Smooth muscle cell (in vitro differentiated cells): ENCODE results near the gene NEUROD4. TPM values are rescaled to one million over a fixed set of nuclear protein-coding genes. Genes with fewer than 3 reads are reported as not detected.

ENCODE experiments used
- DNase-seq: peaks from one replicate; lab custom pipeline; 2025; ENCODE audit not compliant: unreplicated experiment; lab: John Stamatoyannopoulos, UW
- H2AFZ ChIP-seq: fragments of 200-600 bp; sonication (generic); 2 replicates; pipeline ENCODE4 v1.6.0; 2016; ENCODE audit warnings: antibody characterized with exemption, low read depth, mild to moderate bottlenecking
- H3F3A ChIP-seq: fragments of 200-600 bp; sonication (generic); 2 replicates; pipeline ENCODE4 v1.6.0; 2017; ENCODE audit warnings: antibody characterized with exemption, low read depth
- H3K27ac ChIP-seq: fragments of 200-600 bp; sonication (generic); 2 replicates; pipeline ENCODE4 v1.5.1; 2016; ENCODE audit warnings: low read depth, mild to moderate bottlenecking
- H3K27me3 ChIP-seq: fragments of 200-600 bp; sonication (generic); 2 replicates; pipeline ENCODE4 v1.6.1; 2016; ENCODE audit warnings: low read depth, mild to moderate bottlenecking
- H3K36me3 ChIP-seq: fragments of 200-600 bp; sonication (generic); 2 replicates; pipeline ENCODE4 v1.5.1; 2016; ENCODE audit warnings: low read depth
- H3K4me1 ChIP-seq: fragments of 200-600 bp; sonication (generic); 2 replicates; pipeline ENCODE4 v1.5.1; 2016; ENCODE audit warnings: low read depth
- H3K4me2 ChIP-seq: fragments of 200-600 bp; sonication (generic); 2 replicates; pipeline ENCODE4 v1.6.0; 2016; ENCODE audit warnings: mild to moderate bottlenecking
- H3K4me3 ChIP-seq: fragments of 200-600 bp; sonication (generic); 2 replicates; pipeline ENCODE4 v1.5.1; 2016; ENCODE audit warnings: mild to moderate bottlenecking
- H3K79me2 ChIP-seq: fragments of 200-600 bp; sonication (generic); 2 replicates; pipeline ENCODE4 v1.6.0; 2016; ENCODE audit warnings: low read depth, mild to moderate bottlenecking
- H3K9ac ChIP-seq: fragments of 200-600 bp; sonication (generic); 2 replicates; pipeline ENCODE4 v1.6.0; 2016; ENCODE audit warnings: low read depth
- H3K9me3 ChIP-seq: fragments of 200-600 bp; sonication (generic); replicated peaks from 2 replicates; pipeline ENCODE4 v1.5.1; 2016; ENCODE audit warnings: low read depth
- H4K20me1 ChIP-seq: fragments of 200-600 bp; sonication (generic); 2 replicates; pipeline ENCODE4 v1.6.0; 2016; ENCODE audit warnings: low read depth
- WGBS: methylation state at CpG from one replicate; pipeline ENCODE4 v1.1.7; 2016; ENCODE audit warnings: low lambda C conversion rate; 5-methylcytosine and 5-hydroxymethylcytosine counted together
- polyA plus RNA-seq: library from polyadenylated mRNA; unstranded; fragments of >200 nt; fragmentation: Nextera tagmentation; extraction: Ambion mirVana; gene quantifications from 2 replicates; pipeline ENCODE4 v1.2.1, GENCODE V29; 2016
- total RNA-seq: library from RNA; depleted of rRNA; stranded (reverse); fragments of >200 nt; gene quantifications from 2 replicates; pipeline ENCODE4 v1.2.3, GENCODE V29; 2014
- TF ChIP-seq, protein P1 (sequence below): fragments of 200-600 bp; sonication (generic); IDR thresholded peaks from 2 replicates; pipeline ENCODE4 v1.5.1; 2017; ENCODE audit warnings: borderline replicate concordance, mild to moderate bottlenecking, antibody characterized with exemption; ENCODE audit not compliant: insufficient read depth, poor library complexity, severe bottlenecking

NEUROD4 gene
- total and polyA plus RNA-seq, 2 experiments from 2014 or later, result not detected

DNA sequence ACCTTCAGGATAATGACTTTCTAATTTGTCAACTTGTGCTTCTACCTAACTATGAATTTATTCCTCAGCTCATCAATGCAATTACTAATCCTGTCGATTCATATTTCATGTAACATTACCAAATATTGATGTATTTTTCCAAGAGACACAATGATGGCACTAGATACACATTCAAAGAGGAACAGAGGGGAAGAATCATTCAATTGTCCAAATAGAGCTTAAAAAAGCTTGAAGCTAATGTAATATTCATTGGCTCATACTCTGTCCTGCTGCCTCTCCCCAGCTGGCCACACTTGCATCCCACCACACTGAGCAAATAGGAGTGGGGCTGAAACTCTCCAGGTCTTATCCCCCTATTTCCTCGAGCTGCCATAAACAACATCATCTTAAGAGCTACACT lies 44.5 kb upstream of the NEUROD4 start:
- TF ChIP-seq, protein P1, sequence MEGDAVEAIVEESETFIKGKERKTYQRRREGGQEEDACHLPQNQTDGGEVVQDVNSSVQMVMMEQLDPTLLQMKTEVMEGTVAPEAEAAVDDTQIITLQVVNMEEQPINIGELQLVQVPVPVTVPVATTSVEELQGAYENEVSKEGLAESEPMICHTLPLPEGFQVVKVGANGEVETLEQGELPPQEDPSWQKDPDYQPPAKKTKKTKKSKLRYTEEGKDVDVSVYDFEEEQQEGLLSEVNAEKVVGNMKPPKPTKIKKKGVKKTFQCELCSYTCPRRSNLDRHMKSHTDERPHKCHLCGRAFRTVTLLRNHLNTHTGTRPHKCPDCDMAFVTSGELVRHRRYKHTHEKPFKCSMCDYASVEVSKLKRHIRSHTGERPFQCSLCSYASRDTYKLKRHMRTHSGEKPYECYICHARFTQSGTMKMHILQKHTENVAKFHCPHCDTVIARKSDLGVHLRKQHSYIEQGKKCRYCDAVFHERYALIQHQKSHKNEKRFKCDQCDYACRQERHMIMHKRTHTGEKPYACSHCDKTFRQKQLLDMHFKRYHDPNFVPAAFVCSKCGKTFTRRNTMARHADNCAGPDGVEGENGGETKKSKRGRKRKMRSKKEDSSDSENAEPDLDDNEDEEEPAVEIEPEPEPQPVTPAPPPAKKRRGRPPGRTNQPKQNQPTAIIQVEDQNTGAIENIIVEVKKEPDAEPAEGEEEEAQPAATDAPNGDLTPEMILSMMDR, result no peak
- no peaks in the 10 kb centered on the region for H3K36me3 ChIP-seq
- no peak overlapping the region for H2AFZ ChIP-seq
- no peak for DNase-seq
- H3K4me1 ChIP-seq, result no peaks in the 10 kb centered on the region
- no peaks in the 10 kb centered on the region for H3K27me3 ChIP-seq
- H3K4me3 ChIP-seq, result no peak overlapping the region
- no peak overlapping the region for H3K4me2 ChIP-seq
- 91% methylated on average over 2 of the region's 2 CpGs for WGBS
- H3K79me2 ChIP-seq, result no peaks in the 10 kb centered on the region
- H4K20me1 ChIP-seq, result no peaks in the 10 kb centered on the region
- no peak overlapping the region for H3K9ac ChIP-seq
- H3F3A ChIP-seq, result no peaks in the 10 kb centered on the region
- no peak overlapping the region for H3K27ac ChIP-seq
- no peaks in the 10 kb centered on the region for H3K9me3 ChIP-seq

DNA sequence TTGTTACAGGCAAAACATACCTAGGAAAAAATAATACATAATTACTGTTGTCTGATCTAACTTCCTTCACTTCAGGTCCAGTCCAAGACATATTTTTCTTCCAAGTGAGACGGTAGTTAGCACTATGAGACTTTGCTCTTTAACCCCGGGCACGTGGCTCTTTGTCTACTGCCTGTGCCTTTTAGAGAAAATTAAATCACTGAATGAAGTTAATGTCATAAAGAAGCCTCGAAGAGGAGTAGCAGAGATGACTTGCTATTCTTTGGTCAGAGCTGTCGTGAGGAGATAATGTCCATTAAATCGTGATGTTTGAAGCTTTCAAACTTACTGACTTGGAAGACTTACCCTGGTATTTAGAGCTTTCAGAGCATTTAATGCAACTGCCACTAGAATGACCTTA lies 43.9 kb upstream of the NEUROD4 start:
- no peaks in the 10 kb centered on the region for H3F3A ChIP-seq
- H3K9me3 ChIP-seq, result no peaks in the 10 kb centered on the region
- no peak overlapping the region for H3K9ac ChIP-seq
- H4K20me1 ChIP-seq, result no peaks in the 10 kb centered on the region
- no peaks in the 10 kb centered on the region for H3K36me3 ChIP-seq
- TF ChIP-seq, protein P1, result no peak
- H3K27me3 ChIP-seq, result no peaks in the 10 kb centered on the region
- H3K79me2 ChIP-seq, result no peaks in the 10 kb centered on the region
- H2AFZ ChIP-seq, result no peak overlapping the region
- no peak for DNase-seq
- H3K4me2 ChIP-seq, result no peak overlapping the region
- no peaks in the 10 kb centered on the region for H3K4me1 ChIP-seq
- WGBS, result 75% methylated on average over 6 of the region's 6 CpGs
- no peak overlapping the region for H3K4me3 ChIP-seq
- no peak overlapping the region for H3K27ac ChIP-seq

DNA sequence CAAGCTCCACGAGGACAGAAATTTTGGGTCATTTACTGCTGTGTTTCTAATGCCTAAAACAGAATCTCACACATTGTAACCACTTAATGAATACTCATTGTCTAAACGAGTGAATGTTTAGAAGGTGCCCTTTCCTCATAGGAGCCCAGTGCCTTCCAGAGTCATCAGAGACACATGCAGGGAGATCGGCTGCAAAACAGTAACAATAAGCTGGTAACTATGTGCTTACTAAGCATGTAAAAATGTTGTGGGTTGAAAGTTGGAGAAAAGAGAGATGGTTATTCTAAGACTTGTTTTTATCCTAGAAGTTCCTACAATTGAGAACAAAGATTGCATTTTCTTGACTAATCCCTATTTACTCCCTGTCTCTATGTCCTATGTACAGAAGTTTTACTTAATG lies 42.6 kb upstream of the NEUROD4 start:
- Histone ChIP-seq H3K4me3 (no peak overlapping the region), H3F3A (no peaks in the 10 kb centered on the region), H3K27ac (peak overlapping the region; percentile 77), H3K4me2 (peak overlapping the region; percentile 5), H3K9me3 (no peaks in the 10 kb centered on the region), H3K79me2 (no peaks in the 10 kb centered on the region), H2AFZ (no peak overlapping the region), H3K27me3 (no peaks in the 10 kb centered on the region), H3K36me3 (no peaks in the 10 kb centered on the region), H3K4me1 (no peaks in the 10 kb centered on the region), H4K20me1 (no peaks in the 10 kb centered on the region), H3K9ac (peak overlapping the region; percentile 79)
- DNase-seq, result no peak
- TF ChIP-seq, protein P1, result no peak
- WGBS, result 19% methylated on average over 3 of the region's 3 CpGs

DNA sequence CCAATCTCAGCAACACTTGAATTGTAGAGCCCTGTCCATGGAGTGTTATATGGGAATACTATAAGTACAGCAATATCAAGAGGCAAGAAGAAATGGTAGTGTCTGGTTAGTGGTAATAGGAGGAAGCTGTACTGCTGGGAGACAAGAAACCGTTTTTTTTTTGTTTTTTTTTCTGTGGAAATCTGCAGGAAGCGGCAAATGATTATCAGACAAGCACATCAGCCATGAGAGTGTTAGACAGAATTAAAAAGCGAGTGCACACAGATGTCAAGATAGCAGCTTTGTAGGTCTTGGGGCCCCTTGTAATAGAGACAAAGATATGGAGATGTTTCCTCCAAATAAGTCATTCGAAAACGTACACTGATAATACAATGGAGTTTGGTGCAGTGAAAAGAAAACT lies 41.9 kb upstream of the NEUROD4 start:
- no peaks in the 10 kb centered on the region for H4K20me1 ChIP-seq
- no peak for DNase-seq
- H3K9me3 ChIP-seq, result no peaks in the 10 kb centered on the region
- peak overlapping the region; percentile 77 for H3K27ac ChIP-seq
- H3K36me3 ChIP-seq, result no peaks in the 10 kb centered on the region
- 74% methylated on average over 5 of the region's 5 CpGs for WGBS
- H3K9ac ChIP-seq, result peak overlapping the region; percentile 58
- no peaks in the 10 kb centered on the region for H3K79me2 ChIP-seq
- no peaks in the 10 kb centered on the region for H3K4me1 ChIP-seq
- H3F3A ChIP-seq, result no peaks in the 10 kb centered on the region
- no peak overlapping the region for H3K4me3 ChIP-seq
- no peak overlapping the region for H2AFZ ChIP-seq
- TF ChIP-seq, protein P1, result no peak
- H3K4me2 ChIP-seq, result no peak overlapping the region
- H3K27me3 ChIP-seq, result no peaks in the 10 kb centered on the region
